Thoracic aorta (tissue), 2 donors: ENCODE results near the gene SPA17. TPM values are rescaled to one million over a fixed set of nuclear protein-coding genes. Genes with fewer than 3 reads are reported as not detected.

Experiments
- ATAC-seq: fragments of 150-250 bp; one replicate; pipeline ENCODE4 v1.8.0; 2017; ENCODE audit warnings: low read depth; ENCODE audit not compliant: insufficient number of reproducible peaks, low FRiP score
- DNase-seq: peaks from one replicate; pipeline ENCODE4 v3.0.0-alpha.2; 2020; ENCODE audit warnings: low spot score
- H3K27ac ChIP-seq, 2 donors: fragments of 200-600 bp; sonication (generic); 1 replicate in 1 of 2; 2 replicates in 1 of 2; pipeline ENCODE4 v1.5.1; 2016; ENCODE audit warnings: mild to moderate bottlenecking in 2 of 2, moderate library complexity in 2 of 2
- H3K27me3 ChIP-seq: fragments of 200-600 bp; sonication (generic); replicated peaks from 2 replicates; pipeline ENCODE4 v1.6.0; 2016; ENCODE audit warnings: mild to moderate bottlenecking; ENCODE audit not compliant: insufficient read depth
- H3K36me3 ChIP-seq: fragments of 200-600 bp; sonication (generic); one replicate; pipeline ENCODE4 v1.5.1; 2016
- H3K4me1 ChIP-seq, 2 donors: fragments of 200-600 bp; sonication (generic); 1 replicate in 1 of 2; 2 replicates in 1 of 2; pipeline versions ENCODE4 v1.5.1 to v1.6.0; 2016; ENCODE audit warnings: low read depth in 2 of 2, mild to moderate bottlenecking in 1 of 2; ENCODE audit not compliant: control insufficient read depth in 1 of 2
- H3K4me3 ChIP-seq: fragments of 200-600 bp; sonication (generic); 2 replicates; pipeline ENCODE4 v1.5.1; 2016; ENCODE audit warnings: mild to moderate bottlenecking
- H3K9me3 ChIP-seq: fragments of 200-600 bp; sonication (generic); 2 replicates; pipeline ENCODE4 v1.5.1; 2016
- total RNA-seq, 2 donors: library from RNA; depleted of rRNA; stranded (reverse); fragments of >200 nt; gene quantifications; one replicate each; pipeline versions ENCODE4 v1.1.0 to v1.2.3, GENCODE V29; 2016
- TF ChIP-seq, protein P1 (sequence below): fragments of 200-600 bp; sonication (generic); IDR thresholded peaks from one replicate; pipeline ENCODE4 v1.5.1; 2019; ENCODE audit warnings: antibody characterized with exemption

SPA17 gene
- total RNA-seq = 1 to 10 TPM; 3.9 to 6.4 TPM

DNA sequence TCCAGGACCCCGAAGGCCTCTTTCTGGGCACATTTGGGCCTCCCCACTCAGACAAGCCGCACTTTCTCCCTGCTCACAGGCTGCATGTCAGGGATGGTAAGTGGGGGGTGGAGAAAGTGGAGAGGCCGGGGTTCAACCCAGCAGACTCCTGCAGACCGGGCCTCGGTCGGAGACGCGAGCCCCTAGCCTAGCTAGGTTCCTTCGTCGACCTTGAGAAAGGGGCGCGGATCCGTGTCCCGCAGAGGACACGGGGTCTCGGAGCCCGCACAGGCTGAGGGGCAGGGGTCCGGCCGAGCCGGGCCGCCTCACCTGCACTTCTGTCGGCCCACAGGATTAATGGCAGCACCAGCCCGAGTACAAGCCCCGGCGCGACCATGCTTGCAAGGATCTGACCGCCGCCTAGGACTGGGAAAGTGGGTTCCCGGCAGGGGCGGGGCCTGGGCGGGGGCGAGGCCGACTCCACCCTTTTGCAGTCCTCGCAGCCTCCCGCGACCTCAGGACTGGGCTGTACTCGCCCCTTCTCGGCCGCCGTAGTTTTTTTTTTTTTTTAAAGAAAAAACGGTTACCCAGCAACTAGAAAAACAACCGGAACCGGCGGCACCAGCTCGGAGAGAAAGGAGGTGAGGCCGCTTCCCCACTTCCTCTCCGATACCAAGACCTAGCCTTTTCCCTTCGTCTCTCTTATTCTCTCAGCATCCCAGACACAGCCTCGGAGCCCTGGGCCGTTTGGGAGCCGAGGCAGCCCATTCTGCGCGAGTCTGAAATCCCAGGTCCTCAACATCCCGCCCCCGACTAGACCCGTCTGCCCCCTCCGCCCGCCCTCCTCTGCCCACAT, at the start of gene SPA17, which contains the start of gene SIAE:
Gene SPA17, plus strand, starts transcription at position 572 of the 835 bp plus-strand sequence. CDS start 1,361 bp downstream, outside the sequence.
Gene SIAE, minus strand, starts transcription at position 407 of the 835 bp plus-strand sequence. Its CDS starts 31 bp downstream, at position 376.
- Histone ChIP-seq H3K27me3 (no peaks in the 10 kb centered on the region), H3K36me3 (no peaks in the 10 kb centered on the region), H3K4me1 (peaks cover 16 to 38% of the 10 kb centered on the region in 2 donors), H3K4me3 (peak within 1 kb of the TSS; percentile 90), H3K9me3 (no peaks in the 10 kb centered on the region), H3K27ac (peak within 1 kb of the TSS; percentile 87 to 90)
- TF ChIP-seq, protein P1, sequence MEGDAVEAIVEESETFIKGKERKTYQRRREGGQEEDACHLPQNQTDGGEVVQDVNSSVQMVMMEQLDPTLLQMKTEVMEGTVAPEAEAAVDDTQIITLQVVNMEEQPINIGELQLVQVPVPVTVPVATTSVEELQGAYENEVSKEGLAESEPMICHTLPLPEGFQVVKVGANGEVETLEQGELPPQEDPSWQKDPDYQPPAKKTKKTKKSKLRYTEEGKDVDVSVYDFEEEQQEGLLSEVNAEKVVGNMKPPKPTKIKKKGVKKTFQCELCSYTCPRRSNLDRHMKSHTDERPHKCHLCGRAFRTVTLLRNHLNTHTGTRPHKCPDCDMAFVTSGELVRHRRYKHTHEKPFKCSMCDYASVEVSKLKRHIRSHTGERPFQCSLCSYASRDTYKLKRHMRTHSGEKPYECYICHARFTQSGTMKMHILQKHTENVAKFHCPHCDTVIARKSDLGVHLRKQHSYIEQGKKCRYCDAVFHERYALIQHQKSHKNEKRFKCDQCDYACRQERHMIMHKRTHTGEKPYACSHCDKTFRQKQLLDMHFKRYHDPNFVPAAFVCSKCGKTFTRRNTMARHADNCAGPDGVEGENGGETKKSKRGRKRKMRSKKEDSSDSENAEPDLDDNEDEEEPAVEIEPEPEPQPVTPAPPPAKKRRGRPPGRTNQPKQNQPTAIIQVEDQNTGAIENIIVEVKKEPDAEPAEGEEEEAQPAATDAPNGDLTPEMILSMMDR = no peak
- DNase-seq (peak; percentile 82), ATAC-seq (peak; percentile 68)

DNA sequence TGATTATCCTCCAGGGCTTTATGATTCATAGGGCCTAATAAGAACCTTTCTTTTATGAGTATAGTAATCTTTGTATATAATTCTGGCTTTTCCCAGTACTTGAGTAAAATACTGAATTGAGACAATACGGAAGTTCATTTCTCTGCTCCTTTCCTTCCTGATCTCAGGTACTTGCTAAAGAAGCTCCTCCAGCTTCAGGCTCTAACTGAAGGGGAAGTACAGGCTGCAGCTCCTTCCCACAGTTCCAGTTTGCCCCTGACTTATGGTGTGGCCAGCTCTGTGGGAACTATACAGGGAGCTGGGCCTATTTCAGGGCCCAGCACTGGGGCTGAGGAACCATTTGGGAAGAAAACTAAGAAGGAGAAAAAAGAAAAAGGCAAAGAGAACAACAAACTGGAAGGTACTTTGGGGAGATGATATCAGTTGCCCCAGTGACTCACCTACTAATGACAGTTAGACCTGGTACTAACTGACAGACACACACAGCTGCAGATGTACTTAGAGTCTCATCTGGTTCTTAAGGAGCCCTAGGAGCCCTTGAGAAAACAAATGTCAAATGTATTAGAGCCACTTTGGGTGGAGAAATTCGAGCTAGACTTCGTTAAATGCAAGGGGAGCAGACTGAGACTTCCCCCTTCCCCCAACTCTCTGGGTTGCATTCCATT, 48.1 kb upstream of the SPA17 start:
- ATAC-seq = no peak
- no peaks in the 10 kb centered on the region for H3K27me3 ChIP-seq
- no peak overlapping the region for H3K4me3 ChIP-seq
- TF ChIP-seq, protein P1 = no peak
- peaks cover 25% of the 10 kb centered on the region for H3K36me3 ChIP-seq
- no peak for DNase-seq
- no peaks in the 10 kb centered on the region for H3K9me3 ChIP-seq
- H3K27ac ChIP-seq = no peak overlapping the region
- peaks cover 12 to 27% of the 10 kb centered on the region in 2 donors for H3K4me1 ChIP-seq

DNA sequence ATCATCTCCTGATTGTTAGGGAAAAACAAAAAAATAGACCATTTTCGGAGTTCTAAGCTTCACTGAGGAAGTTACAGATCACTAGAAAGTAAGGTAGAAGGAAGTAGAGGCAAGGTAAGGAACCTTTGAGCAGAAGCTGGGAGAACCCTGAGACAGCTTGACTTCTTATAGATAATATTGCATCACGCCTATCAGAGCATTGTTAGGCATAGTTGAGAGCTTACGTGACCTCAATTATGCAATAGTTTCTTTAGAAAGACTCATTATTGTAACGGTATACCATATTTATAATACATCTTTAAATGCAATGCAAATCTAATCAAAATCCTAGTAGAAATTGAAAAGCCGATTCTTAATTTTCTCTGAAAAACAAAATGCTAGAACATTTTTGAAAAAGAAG, 46.2 kb upstream of the SPA17 start:
- Histone ChIP-seq H3K4me3 (no peak overlapping the region), H3K36me3 (peaks cover 41% of the 10 kb centered on the region), H3K4me1 (peaks cover 12 to 21% of the 10 kb centered on the region in 2 donors), H3K9me3 (no peaks in the 10 kb centered on the region), H3K27me3 (no peaks in the 10 kb centered on the region), H3K27ac (no peak overlapping the region)
- ATAC-seq (no peak), DNase-seq (no peak)
- TF ChIP-seq, protein P1 = no peak

DNA sequence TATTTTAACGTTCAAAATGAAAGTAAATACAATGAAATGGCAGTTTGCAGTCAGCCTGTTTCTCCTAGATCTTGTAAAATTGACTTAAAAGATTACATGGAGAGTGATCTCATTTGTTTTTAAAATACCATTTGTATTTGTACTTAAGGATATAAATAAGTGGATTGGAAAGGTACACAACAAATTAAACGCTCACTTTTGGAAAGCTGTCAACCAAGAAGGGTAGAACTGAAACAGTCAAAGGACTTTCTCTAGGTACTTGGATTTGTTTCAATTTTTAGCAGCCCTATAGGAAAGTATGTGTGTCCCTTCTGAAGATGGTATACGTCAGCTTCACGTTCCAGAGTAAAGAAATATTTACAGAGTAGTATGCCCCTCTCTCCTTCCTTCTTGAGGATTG, 43.7 kb upstream of the SPA17 start:
- TF ChIP-seq, protein P1 = no peak
- H3K36me3 ChIP-seq = peaks cover 50% of the 10 kb centered on the region

DNA sequence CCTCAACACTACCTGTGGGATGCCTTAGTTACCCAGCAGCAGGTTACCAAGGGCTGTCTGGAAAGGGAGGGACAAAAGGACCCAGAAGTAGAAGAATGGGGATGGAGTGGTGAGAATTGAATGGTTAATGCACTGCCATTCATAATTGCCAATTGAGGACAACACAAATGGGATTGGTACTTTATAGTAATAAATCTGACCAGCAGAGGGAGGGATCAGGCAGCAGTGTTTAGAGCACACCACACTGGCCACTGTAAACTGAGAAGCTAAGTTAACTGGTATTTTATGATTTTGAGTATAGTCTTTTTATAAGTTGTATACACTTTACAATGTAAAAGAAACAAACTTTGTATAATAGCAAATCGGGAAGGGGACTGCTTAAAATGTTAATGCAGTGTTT, 40.3 kb upstream of the SPA17 start:
- no peak overlapping the region for H3K27ac ChIP-seq
- peaks cover 33% of the 10 kb centered on the region for H3K36me3 ChIP-seq
- DNase-seq = no peak
- no peaks in the 10 kb centered on the region for H3K9me3 ChIP-seq
- TF ChIP-seq, protein P1 = peak; percentile 20
- H3K4me1 ChIP-seq = peaks cover 5 to 36% of the 10 kb centered on the region in 2 donors
- no peaks in the 10 kb centered on the region for H3K27me3 ChIP-seq
- no peak overlapping the region for H3K4me3 ChIP-seq
- no peak for ATAC-seq

More for the DNA sequence above, 43.7 kb upstream of the SPA17 start:
- no peak for ATAC-seq
- H3K4me3 ChIP-seq = no peak overlapping the region
- H3K27me3 ChIP-seq = no peaks in the 10 kb centered on the region
- no peak for DNase-seq
- H3K27ac ChIP-seq = no peak overlapping the region
- no peaks in the 10 kb centered on the region for H3K9me3 ChIP-seq
- H3K4me1 ChIP-seq = peaks cover 3 to 19% of the 10 kb centered on the region in 2 donors
